GM12864 (cell line): ENCODE measurements around the gene RAB6C.
"Not testable (repeated sequence)": the region's sequence is repeated elsewhere in the genome, so short reads cannot be mapped to it uniquely, and the experiment has no call there.

ENCODE experiments used
- DNase-seq: peaks from one replicate; pipeline ENCODE4 v3.0.0-alpha.2; 2011; ENCODE audit warnings: low read depth
- H3K4me3 ChIP-seq: 2 replicates; pipeline ENCODE4 v1.5.1; 2011; ENCODE audit warnings: mild to moderate bottlenecking, low read depth, low read length, control low read depth
- TF ChIP-seq, protein P1 (sequence below): IDR thresholded peaks from 2 replicates; pipeline ENCODE4 v1.5.1; 2011; ENCODE audit warnings: low read depth, mild to moderate bottlenecking, moderate library complexity, low read length, control low read depth, inconsistent platforms; ENCODE audit errors: missing control alignments

RAB6C gene

DNA sequence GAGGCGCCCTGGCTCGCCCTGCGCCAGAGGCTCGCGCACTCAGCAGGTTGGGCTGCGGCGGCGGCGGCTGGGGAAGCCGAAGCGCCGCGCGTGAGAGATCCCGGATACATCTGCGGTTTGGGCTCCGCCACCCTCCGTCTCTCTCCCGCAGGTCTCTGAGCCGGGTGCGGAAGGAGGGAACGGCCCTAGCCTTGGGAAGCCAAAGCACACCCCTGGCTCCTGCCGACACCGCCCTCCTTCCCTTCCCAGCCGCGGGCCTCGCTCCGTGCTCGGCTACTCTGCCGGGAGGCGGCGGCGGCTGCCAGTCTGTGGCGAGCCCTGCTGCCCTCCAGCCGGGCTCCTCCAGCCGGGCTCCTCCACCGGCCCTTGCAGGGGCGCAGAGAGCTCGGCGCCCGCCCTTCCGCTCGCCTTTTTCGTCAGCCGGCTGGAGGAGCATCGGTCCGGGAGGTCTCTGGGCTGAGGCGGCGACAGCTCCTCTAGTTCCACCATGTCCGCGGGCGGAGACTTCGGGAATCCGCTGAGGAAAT is at the start of gene RAB6C:
RAB6C (plus strand) TSS at position 38 of the 527 bp plus-strand sequence; CDS start at position 488, 450 bp downstream.
- H3K4me3 ChIP-seq, DNase-seq: not testable (repeated sequence)

DNA sequence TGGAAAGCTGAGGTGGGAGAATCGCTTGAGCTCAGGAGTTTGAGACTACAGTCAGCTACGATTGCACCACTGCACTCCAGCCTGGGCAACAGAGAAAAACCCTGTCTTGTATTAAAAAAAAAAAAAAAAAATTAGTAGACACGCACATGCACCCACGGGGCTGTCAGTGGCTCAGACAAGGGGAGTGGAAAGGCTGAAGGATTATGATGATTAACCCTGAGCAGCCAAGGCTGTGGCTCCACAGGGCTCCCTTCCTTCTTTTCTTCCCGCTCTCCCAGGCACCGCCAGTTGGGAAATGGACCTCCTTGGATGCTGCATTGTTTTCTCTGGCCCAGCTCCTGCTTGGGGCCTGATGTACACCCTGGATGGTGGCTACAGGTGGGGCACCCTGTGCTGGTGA is 49.0 kb upstream of the RAB6C start:
- no peak for DNase-seq
- no peak overlapping the region for H3K4me3 ChIP-seq
- TF ChIP-seq, protein P1, sequence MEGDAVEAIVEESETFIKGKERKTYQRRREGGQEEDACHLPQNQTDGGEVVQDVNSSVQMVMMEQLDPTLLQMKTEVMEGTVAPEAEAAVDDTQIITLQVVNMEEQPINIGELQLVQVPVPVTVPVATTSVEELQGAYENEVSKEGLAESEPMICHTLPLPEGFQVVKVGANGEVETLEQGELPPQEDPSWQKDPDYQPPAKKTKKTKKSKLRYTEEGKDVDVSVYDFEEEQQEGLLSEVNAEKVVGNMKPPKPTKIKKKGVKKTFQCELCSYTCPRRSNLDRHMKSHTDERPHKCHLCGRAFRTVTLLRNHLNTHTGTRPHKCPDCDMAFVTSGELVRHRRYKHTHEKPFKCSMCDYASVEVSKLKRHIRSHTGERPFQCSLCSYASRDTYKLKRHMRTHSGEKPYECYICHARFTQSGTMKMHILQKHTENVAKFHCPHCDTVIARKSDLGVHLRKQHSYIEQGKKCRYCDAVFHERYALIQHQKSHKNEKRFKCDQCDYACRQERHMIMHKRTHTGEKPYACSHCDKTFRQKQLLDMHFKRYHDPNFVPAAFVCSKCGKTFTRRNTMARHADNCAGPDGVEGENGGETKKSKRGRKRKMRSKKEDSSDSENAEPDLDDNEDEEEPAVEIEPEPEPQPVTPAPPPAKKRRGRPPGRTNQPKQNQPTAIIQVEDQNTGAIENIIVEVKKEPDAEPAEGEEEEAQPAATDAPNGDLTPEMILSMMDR, result no peak

DNA sequence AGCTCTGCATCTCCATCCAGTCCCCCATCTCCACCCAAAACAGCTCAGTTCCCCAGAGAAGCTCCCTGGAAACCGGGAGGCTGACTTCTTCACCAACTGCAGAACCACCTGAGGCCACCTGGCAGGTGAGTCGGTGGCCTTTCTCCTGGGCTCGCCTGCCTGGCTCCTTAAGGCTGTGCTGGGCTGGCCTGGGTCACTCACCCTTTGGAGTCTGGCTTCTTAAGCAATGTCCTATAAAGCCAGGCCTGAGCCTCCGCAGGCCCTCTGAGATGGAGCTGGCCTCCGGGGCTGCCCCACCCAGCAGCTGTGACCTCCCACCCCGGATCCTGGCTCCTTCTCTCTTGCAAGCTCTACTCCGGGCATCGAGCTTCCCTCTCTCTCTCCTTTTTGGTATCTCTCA is 46.1 kb upstream of the RAB6C start:
- DNase-seq, H3K4me3 ChIP-seq: not testable (repeated sequence)

DNA sequence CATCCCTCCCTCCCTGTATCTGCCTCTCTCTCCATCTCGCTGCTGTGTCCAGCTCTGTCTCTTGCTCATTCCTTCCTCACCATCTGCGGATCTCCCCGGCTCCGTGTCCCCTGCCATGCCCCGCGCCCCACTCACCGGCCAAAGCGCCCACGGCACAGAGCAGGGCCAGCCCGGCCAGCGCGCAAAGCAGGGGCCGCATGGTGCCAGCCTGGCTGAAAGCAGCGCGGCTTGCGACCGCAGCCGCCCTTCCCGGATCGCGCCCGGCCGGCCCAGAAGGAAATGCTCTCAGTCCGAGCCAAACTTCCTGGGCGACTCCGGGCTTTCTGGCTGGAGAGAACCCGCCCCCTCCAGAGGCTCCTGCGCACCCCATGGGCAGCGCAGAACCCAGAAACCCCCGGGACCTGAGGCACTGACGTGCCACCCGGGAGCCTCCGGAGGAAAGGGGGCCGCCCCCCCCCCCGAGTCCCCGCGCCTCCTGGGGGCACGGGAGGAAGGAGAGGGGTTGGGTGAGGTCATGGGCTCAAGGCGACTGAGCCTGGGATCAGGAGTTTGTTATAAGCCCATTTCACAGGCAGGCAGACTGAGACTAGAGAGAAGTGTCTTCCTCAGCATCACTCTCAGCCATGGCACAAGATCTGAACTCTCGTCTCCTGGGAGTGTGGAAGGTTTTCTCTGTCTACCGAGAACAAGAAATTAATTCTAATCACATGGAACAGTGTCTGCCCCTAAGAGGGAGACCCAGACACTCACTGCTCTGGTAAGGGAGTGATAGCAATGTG is 45.2 kb upstream of the RAB6C start:
- no peak for DNase-seq
- no peak overlapping the region for H3K4me3 ChIP-seq

DNA sequence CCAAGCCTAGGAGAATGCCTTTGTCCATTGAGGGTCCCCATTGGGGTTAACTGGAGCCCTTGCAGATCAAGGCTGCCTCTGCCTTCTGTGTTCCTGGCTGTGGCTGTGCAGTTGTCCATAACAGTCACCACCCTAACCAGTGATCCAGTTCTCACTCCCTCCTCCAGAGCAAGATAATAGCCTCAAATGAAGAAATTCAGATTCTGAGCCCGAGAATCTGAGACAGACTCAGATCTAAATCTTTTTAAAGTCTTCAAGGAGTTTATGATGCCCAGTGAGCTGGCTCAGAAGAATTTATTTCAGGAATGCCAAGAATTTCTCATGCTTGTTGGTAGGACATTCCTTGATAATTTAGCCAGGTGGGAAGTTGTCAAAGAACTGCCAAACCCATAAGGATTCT is 44.3 kb upstream of the RAB6C start:
- TF ChIP-seq, protein P1, result no peak
- DNase-seq, result no peak
- H3K4me3 ChIP-seq, result no peak overlapping the region

More for the DNA sequence above, 45.2 kb upstream of the RAB6C start:
- TF ChIP-seq, protein P1, result no peak

DNA sequence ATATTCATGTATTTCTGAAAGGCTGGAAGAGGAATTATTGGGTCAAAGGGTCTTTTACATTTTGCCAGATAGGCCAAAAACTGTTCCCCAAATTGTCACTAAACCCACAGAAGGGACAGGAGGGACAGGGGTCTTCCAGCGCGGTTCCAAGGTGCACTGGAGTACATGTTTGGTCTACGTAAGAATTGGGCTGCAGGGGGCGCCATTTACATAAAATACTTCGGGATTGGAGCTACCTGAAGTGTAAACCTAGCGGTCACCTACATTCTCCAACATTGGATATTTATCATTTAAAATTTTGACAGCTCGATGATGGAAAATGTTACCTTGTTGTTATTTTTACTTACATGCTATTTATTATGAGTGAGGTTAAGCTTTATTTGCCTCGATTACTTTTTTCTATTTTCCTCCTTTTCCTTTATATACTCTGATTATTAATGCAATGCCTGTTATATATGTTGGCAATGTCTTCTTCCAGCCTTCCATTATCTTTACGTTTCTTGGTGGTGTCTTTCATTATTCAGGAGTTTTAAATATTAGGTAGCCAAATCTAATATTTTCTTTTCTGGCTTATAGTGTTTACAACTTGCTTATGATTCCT is 43.0 kb upstream of the RAB6C start:
- no peak overlapping the region for H3K4me3 ChIP-seq
- TF ChIP-seq, protein P1, result no peak
- no peak for DNase-seq

DNA sequence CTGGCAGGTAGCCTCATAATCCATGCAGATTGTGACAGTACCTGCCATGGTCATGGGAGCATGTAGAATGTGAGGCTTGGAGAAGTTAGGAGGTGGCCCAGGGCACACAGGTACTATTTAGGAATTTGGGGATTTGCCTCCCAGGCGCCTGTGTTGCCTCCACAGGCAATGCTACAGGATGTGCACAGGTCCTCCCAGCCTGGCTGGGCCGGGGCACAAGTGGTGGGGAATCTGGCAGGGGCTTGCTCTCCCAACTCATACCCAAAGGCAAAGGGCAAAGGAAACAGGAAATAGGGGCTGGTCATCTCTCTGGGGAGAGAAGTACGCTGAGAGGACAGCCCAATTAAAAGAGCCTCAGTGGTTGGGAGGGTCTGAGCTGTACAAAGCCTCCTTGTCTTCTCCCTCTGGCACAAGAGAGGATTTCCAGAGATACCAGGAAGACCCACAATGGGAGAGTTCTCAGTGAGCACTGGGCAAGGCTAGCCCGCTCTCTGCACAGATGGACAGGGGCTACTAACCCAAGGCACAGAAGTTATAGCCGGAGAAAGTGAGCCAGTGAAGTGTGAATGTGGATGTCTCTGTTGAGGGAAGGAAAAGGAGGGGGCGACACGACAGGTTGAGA is 40.5 kb upstream of the RAB6C start:
- H3K4me3 ChIP-seq, DNase-seq: not testable (repeated sequence)

DNA sequence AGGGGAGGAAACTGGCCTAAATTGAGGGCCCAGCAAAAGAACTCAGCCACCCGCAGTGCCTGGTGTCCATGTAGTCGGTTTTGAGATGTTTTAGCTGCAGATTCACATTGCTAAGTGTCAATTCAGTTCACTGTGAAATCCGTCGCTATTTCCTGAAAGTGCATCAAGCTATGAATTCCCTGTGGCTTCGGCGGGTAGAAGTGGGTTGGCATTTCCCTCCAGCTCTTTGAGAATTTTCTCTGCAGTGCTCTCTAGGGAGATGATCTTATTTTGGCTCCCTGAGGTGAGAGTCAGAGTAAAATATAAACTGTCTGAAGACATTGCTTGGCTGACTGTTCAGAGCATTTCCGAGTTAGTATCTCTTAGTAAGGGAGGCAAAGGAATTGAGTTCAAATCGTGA is 36.0 kb upstream of the RAB6C start:
- not testable (repeated sequence) for H3K4me3 ChIP-seq, DNase-seq

DNA sequence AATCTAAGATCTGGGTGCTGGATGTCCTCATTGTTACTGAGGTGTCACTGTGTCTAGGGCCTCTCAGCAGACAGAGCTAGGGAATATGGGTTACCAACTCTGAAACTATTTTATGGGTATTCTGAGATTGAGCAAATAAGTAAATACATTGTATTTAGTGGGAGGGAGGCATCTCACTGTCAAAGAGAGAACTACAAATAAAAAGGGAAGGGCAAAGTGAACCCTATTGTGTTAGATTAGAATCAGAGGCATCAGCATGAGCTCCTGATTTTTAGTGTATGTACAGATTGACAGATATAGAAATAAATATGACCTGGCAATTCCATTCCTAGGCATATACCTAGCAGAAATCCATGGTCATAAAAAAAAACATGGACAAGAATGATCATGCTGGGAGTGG is 33.9 kb upstream of the RAB6C start:
- DNase-seq, result no peak
- H3K4me3 ChIP-seq, result no peak overlapping the region
- TF ChIP-seq, protein P1, result no peak

DNA sequence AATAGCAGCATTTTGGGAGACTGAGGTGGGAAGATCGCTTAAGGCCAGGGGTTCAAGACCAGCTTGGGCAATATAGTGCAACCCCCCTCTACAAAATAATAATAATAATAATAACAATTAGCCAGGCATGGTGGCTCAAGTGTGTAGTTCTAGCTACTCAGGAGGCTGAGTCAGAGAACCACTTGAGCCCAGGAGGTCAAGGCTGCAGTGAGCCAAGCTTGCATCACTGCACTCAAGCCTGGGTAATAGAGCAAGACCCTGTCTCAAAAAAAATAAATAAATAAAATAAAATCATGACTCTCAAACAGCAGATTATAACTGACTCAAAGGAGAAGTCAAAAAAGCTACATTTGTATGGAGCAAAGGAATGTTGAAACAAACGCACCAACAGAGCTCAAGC is 31.8 kb upstream of the RAB6C start:
- not testable (repeated sequence) for DNase-seq, H3K4me3 ChIP-seq

DNA sequence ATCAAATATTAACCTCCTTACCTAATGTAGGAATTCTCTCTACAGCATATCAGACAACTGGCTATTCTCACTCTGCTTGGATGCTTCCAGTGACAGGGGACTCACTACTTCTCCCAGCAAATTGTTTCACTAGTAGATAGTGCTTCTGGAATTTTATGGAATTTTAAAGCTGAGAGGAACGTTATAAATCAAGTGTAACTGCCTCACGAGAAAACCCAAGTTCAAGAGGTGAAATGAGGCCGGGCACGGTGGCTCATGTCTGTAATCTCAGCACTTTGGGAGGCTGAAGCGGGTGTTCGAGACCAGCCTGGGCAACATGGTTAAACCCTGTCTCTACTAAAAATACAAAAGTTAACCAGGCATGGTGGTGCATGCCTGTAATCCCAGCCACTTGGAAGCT is 23.3 kb upstream of the RAB6C start:
- H3K4me3 ChIP-seq, DNase-seq: not testable (repeated sequence)
